ENCODE data around the gene DHH.

GRCh38 chr12:49129332-49130150 lies 34.9 kb upstream of the DHH start:
- TF ChIP-seq EZH2 (IDR thresholded peaks at IDR 0.05) (no peak), POLR2AphosphoS5 (IDR thresholded peaks at IDR 0.05; ENCODE audit: borderline replicate concordance, low read depth, low read length) (no peak), FOXP2 (optimal IDR thresholded peaks at IDR 0.05; ENCODE audit: control extremely low read depth, extremely low read length, insufficient read depth) (no peak)
